Kidney glomerular epithelial cell (primary cell): ENCODE data around the gene NME1.

Experiments used
- DNase-seq: peaks from one replicate; lab custom pipeline; 2025; lab: John Stamatoyannopoulos, UW

NME1 gene

GRCh38 chr17:51191895-51192294 is 38.5 kb downstream of the NME1 start:
- no peak for DNase-seq

- DNase-seq: no peak
Observed at GRCh38 chr17:51197754-51198153, 44.4 kb downstream of the NME1 start.

GRCh38 chr17:51200295-51200694 is 46.9 kb downstream of the NME1 start:
- DNase-seq: no peak

- no peak for DNase-seq
Observed at GRCh38 chr17:51200846-51201245, 47.5 kb downstream of the NME1 start.

- no peak for DNase-seq
Observed at GRCh38 chr17:51203838-51204237, 50.5 kb downstream of the NME1 start.
